ENCODE measurements around the gene PPFIBP1. TPM values are rescaled to one million over a fixed set of nuclear protein-coding genes. Genes with fewer than 3 reads are reported as not detected.

The PPFIBP1 gene
- total and polyA plus RNA-seq, 9 donors, result 61.3 to 216 (median 155) TPM

- H3K27me3 ChIP-seq, result no peaks in the 10 kb centered on the region
- H3K36me3 ChIP-seq, result no peaks in the 10 kb centered on the region
- WGBS, 3 donors, result 81 to 100% (median 93%) methylated on average over 1 of the region's 1 CpG
- no peak overlapping the region for H3K4me3 ChIP-seq
- H3K9me3 ChIP-seq, result no peaks in the 10 kb centered on the region
- H3K27ac ChIP-seq, result no peak overlapping the region
- DNase-seq, result no peak
- no peak for TF ChIP-seq CTCF (IDR thresholded peaks at IDR 0.05)
- TF ChIP-seq POLR2A (IDR thresholded peaks at IDR 0.05), result no peak
- TF ChIP-seq EP300 (IDR thresholded peaks at IDR 0.05), result no peak
- H3K4me1 ChIP-seq (ENCODE audit: insufficient read depth), result no peaks in the 10 kb centered on the region
- intact Hi-C loops (cut with DNase I), result no loop called here
Observed at GRCh38 chr12:27480016-27480415, 44.0 kb upstream of the PPFIBP1 start.

- H3K9me3 ChIP-seq, result no peaks in the 10 kb centered on the region
- no peaks in the 10 kb centered on the region for H3K36me3 ChIP-seq
- no peak overlapping the region for H3K4me3 ChIP-seq
- H3K27me3 ChIP-seq, result no peaks in the 10 kb centered on the region
- intact Hi-C loops (cut with DNase I), result no loop called here
- H3K27ac ChIP-seq, result no peak overlapping the region
- TF ChIP-seq POLR2A (IDR thresholded peaks at IDR 0.05), result no peak
- no peak for TF ChIP-seq CTCF (IDR thresholded peaks at IDR 0.05)
- no peak for TF ChIP-seq EP300 (IDR thresholded peaks at IDR 0.05)
- H3K4me1 ChIP-seq (ENCODE audit: insufficient read depth), result no peaks in the 10 kb centered on the region
- DNase-seq, result no peak
Observed at GRCh38 chr12:27486961-27487360, 37.0 kb upstream of the PPFIBP1 start.

GRCh38 chr12:27488479-27488878 is 35.5 kb upstream of the PPFIBP1 start:
- no peak for DNase-seq
- H3K27me3 ChIP-seq, result no peaks in the 10 kb centered on the region
- 69 to 82% (median 77%) methylated on average over 5 of the region's 5 CpGs for WGBS, 3 donors

GRCh38 chr12:27491226-27491625 is 32.8 kb upstream of the PPFIBP1 start:
- 76 to 83% (median 81%) methylated on average over 2 of the region's 2 CpGs for WGBS, 3 donors
- Histone ChIP-seq H3K27ac (no peak overlapping the region), H3K4me1 (ENCODE audit: insufficient read depth) (no peaks in the 10 kb centered on the region), H3K4me3 (no peak overlapping the region), H3K36me3 (no peaks in the 10 kb centered on the region), H3K27me3 (no peaks in the 10 kb centered on the region), H3K9me3 (no peaks in the 10 kb centered on the region)
- TF ChIP-seq EP300 (IDR thresholded peaks at IDR 0.05) (no peak), CTCF (IDR thresholded peaks at IDR 0.05) (no peak), POLR2A (IDR thresholded peaks at IDR 0.05) (no peak)
- no peak for DNase-seq
- intact Hi-C loops (cut with DNase I), result no loop called here

More at GRCh38 chr12:27488479-27488878, 35.5 kb upstream of the PPFIBP1 start:
- Histone ChIP-seq H3K27ac (no peak overlapping the region), H3K4me1 (ENCODE audit: insufficient read depth) (no peaks in the 10 kb centered on the region), H3K9me3 (no peaks in the 10 kb centered on the region), H3K36me3 (no peaks in the 10 kb centered on the region), H3K4me3 (no peak overlapping the region)
- TF ChIP-seq CTCF (IDR thresholded peaks at IDR 0.05) (no peak), POLR2A (IDR thresholded peaks at IDR 0.05) (no peak), EP300 (IDR thresholded peaks at IDR 0.05) (no peak)
- intact Hi-C loops (cut with DNase I), result no loop called here
